ENCODE results near the gene PRKD2.

Gene PRKD2

GRCh38 chr19:46661020-46661731, 55.7 kb downstream of the PRKD2 start, which contains the start of gene DACT3:
TSS of gene DACT3 (minus strand) at chr19:46661182. CDS start at chr19:46661064, 118 bp downstream.
- peak; percentile 100 for DNase-seq (ENCODE audit: low read depth in 2 of 2)

GRCh38 chr19:46660551-46661019, 56.3 kb downstream of the PRKD2 start:
- DNase-seq (ENCODE audit: low read depth in 2 of 2), result no peak

- no peak for DNase-seq (ENCODE audit: low read depth in 2 of 2)
Observed at GRCh38 chr19:46660008-46660517, 56.9 kb downstream of the PRKD2 start.

- no peak for DNase-seq (ENCODE audit: low read depth in 2 of 2)
Observed at GRCh38 chr19:46659151-46660007, 57.5 kb downstream of the PRKD2 start.

- DNase-seq (ENCODE audit: low read depth in 2 of 2), result no peak
Observed at GRCh38 chr19:46656541-46656940, 60.4 kb downstream of the PRKD2 start.

- DNase-seq (ENCODE audit: low read depth in 2 of 2), result no peak
Observed at GRCh38 chr19:46654621-46655152, 62.2 kb downstream of the PRKD2 start.

- no peak for DNase-seq (ENCODE audit: low read depth in 2 of 2)
Observed at GRCh38 chr19:46650445-46650844, 66.5 kb downstream of the PRKD2 start.

- DNase-seq (ENCODE audit: low read depth in 2 of 2), result no peak
Observed at GRCh38 chr19:46648961-46649960, 67.7 kb downstream of the PRKD2 start.

- DNase-seq (ENCODE audit: low read depth in 2 of 2), result no peak
Observed at GRCh38 chr19:46648060-46648960, 68.6 kb downstream of the PRKD2 start.

GRCh38 chr19:46646402-46646801, 70.5 kb downstream of the PRKD2 start:
- DNase-seq (ENCODE audit: low read depth in 2 of 2), result no peak

GRCh38 chr19:46644720-46645119, 72.2 kb downstream of the PRKD2 start:
- no peak for DNase-seq (ENCODE audit: low read depth in 2 of 2)

- no peak for DNase-seq (ENCODE audit: low read depth in 2 of 2)
Observed at GRCh38 chr19:46640656-46641055, 76.3 kb downstream of the PRKD2 start.

- DNase-seq (ENCODE audit: low read depth in 2 of 2), result no peak
Observed at GRCh38 chr19:46639358-46640182, 77.3 kb downstream of the PRKD2 start.

GRCh38 chr19:46637224-46637623, 79.7 kb downstream of the PRKD2 start:
- no peak for DNase-seq (ENCODE audit: low read depth in 2 of 2)

GRCh38 chr19:46635920-46636761, 80.8 kb downstream of the PRKD2 start, which contains the start of gene GNG8:
TSS of gene GNG8 (minus strand) at chr19:46636202. CDS start at chr19:46634682, 1,520 bp downstream.
- no peak for DNase-seq (ENCODE audit: low read depth in 2 of 2)

- DNase-seq (ENCODE audit: low read depth in 2 of 2), result no peak
Observed at GRCh38 chr19:46634656-46635218, 82.2 kb downstream of the PRKD2 start.

- DNase-seq (ENCODE audit: low read depth in 2 of 2), result peak; percentile 95 to 96
Observed at GRCh38 chr19:46634045-46634655, 82.8 kb downstream of the PRKD2 start.
